DND-41 (cell line): Measurements from ENCODE around the gene NFKB1.

Source experiments
- ATAC-seq: fragments of 200-7000 bp; cut with Tn5 transposase; 3 replicates; pipeline ENCODE4 v1.9.1; 2021; ENCODE audit warnings: low read depth; ENCODE audit not compliant: insufficient read depth
- DNase-seq: peaks from one replicate; pipeline ENCODE4 v3.0.0-alpha.2; 2020
- H2AFZ ChIP-seq: 2 replicates; pipeline ENCODE4 v1.6.0; 2012; ENCODE audit warnings: low read depth, low read length
- H3K27ac ChIP-seq: 2 replicates; pipeline ENCODE4 v1.5.1; 2012; ENCODE audit warnings: low read length, inconsistent platforms
- H3K27me3 ChIP-seq: fragments of 200-600 bp; sonication (generic); 2 replicates; pipeline ENCODE4 v1.6.0; 2012; ENCODE audit warnings: low read length, mild to moderate bottlenecking, inconsistent platforms; ENCODE audit not compliant: insufficient read depth, poor library complexity
- H3K36me3 ChIP-seq: 2 replicates; pipeline ENCODE4 v1.5.1; 2012; ENCODE audit warnings: low read length, inconsistent platforms; ENCODE audit not compliant: insufficient read depth
- H3K4me1 ChIP-seq: 2 replicates; pipeline ENCODE4 v1.5.1; 2012; ENCODE audit warnings: mild to moderate bottlenecking, low read length; ENCODE audit not compliant: insufficient read depth
- H3K4me2 ChIP-seq: 2 replicates; pipeline ENCODE4 v1.6.0; 2012; ENCODE audit warnings: mild to moderate bottlenecking, moderate library complexity, low read length, inconsistent platforms; ENCODE audit not compliant: insufficient read depth
- H3K4me3 ChIP-seq, 2 experiments: fragments of 200-600 bp in 1 of 2; shearing (Covaris generic) in 1 of 2; 2 replicates each; pipeline ENCODE4 v1.5.1; 2012 to 2016; ENCODE audit warnings: inconsistent platforms in 2 of 2, low read length in 2 of 2, mild to moderate bottlenecking in 2 of 2, low read depth in 1 of 2, moderate library complexity in 1 of 2
- H3K79me2 ChIP-seq: 2 replicates; pipeline ENCODE4 v1.6.0; 2012; ENCODE audit warnings: low read length, inconsistent platforms; ENCODE audit not compliant: insufficient read depth
- H3K9ac ChIP-seq: 2 replicates; pipeline ENCODE4 v1.6.0; 2012; ENCODE audit warnings: low read depth, mild to moderate bottlenecking, inconsistent platforms, low read length, moderate library complexity
- H3K9me3 ChIP-seq: 2 replicates; pipeline ENCODE4 v1.5.1; 2012; ENCODE audit warnings: low read length, moderate library complexity, mild to moderate bottlenecking, inconsistent platforms; ENCODE audit not compliant: insufficient read depth, severe bottlenecking
- H4K20me1 ChIP-seq: 2 replicates; pipeline ENCODE4 v1.6.0; 2012; ENCODE audit warnings: low read length; ENCODE audit not compliant: insufficient read depth
- EZH2 ChIP-seq: IDR thresholded peaks from 3 replicates; pipeline ENCODE4 v1.6.1; 2012; ENCODE audit warnings: borderline replicate concordance, low read depth, mild to moderate bottlenecking, moderate library complexity, low read length, inconsistent platforms; ENCODE audit not compliant: severe bottlenecking
- TF ChIP-seq, protein P1 (sequence below): IDR thresholded peaks from 2 replicates; pipeline ENCODE4 v1.5.1; 2012; ENCODE audit warnings: borderline replicate concordance, low read length, moderate library complexity, mild to moderate bottlenecking; ENCODE audit not compliant: poor library complexity, severe bottlenecking; ENCODE audit errors: extremely low read depth

The NFKB1 gene

DNA sequence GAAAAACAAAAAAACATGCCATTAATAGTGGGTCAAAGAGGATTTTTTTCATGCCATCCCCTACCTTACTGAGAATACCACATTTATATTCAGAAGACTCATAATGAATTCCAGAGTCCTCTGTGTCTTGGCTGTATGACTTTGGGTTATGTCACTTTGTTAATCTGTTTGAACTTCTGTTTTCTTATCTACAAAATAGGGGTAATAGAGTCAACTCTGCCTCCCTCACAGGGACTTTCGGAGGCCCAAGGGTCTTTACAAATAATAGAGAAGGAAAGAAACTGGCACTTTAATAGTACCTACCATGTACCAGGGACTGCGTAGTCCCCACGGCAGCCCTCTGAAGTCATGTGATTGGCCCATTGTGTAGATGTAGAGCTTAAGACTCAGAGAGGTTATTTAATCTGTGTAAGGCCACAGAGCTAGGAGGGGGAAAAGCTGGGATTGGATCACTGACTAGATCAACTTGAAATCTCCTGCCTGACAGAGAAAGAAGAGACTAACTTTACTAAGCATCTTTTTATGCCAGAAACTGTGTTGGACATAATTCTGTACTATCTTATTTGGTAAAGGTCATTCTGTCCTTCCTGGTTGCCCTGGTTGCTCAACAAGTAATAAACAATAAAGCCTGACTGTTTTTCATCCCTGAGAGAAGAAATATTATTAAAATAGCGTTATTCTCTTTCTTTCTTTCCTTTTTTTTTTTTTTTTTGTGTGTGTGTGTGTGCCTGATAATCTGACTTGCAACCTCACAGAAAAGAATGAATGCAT, 59.6 kb downstream of the NFKB1 start:
- Histone ChIP-seq H3K27ac (no peak overlapping the region), H3K4me1 (no peaks in the 10 kb centered on the region), H3K4me2 (no peak overlapping the region), H4K20me1 (0 out of 2 replicates have a peak, but pooled peaks cover 2% of the 10 kb centered on the region), H3K9ac (no peak overlapping the region), H2AFZ (no peak overlapping the region), H3K9me3 (no peaks in the 10 kb centered on the region), H3K4me3 (no peak overlapping the region), H3K79me2 (no peaks in the 10 kb centered on the region), H3K36me3 (no peaks in the 10 kb centered on the region), H3K27me3 (no peaks in the 10 kb centered on the region)
- DNase-seq (no peak), ATAC-seq (no peak)
- TF ChIP-seq, protein P1, sequence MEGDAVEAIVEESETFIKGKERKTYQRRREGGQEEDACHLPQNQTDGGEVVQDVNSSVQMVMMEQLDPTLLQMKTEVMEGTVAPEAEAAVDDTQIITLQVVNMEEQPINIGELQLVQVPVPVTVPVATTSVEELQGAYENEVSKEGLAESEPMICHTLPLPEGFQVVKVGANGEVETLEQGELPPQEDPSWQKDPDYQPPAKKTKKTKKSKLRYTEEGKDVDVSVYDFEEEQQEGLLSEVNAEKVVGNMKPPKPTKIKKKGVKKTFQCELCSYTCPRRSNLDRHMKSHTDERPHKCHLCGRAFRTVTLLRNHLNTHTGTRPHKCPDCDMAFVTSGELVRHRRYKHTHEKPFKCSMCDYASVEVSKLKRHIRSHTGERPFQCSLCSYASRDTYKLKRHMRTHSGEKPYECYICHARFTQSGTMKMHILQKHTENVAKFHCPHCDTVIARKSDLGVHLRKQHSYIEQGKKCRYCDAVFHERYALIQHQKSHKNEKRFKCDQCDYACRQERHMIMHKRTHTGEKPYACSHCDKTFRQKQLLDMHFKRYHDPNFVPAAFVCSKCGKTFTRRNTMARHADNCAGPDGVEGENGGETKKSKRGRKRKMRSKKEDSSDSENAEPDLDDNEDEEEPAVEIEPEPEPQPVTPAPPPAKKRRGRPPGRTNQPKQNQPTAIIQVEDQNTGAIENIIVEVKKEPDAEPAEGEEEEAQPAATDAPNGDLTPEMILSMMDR, result no peak
- no peak for TF ChIP-seq EZH2

DNA sequence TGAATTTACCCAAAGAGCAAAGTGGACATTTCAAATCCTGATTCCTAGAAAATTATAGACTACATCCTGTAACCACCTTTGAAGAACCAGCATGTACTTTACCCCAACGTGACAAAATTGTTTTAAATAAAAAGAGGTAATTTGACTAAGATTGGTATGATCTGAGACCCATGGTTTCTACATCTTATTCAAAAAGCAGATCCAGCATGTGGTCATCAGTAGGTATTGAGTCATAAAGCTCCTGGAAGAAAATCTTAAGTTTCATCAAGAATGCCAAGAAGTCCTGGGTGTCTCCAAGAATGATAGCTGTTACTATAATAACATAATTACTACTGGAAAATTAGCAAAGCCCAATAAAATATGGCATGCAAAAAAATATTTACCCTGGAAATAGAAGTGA, 61.8 kb downstream of the NFKB1 start:
- Histone ChIP-seq H3K27me3 (no peaks in the 10 kb centered on the region), H3K9ac (no peak overlapping the region), H3K9me3 (no peaks in the 10 kb centered on the region), H4K20me1 (0 out of 2 replicates have a peak, but pooled peaks cover 2% of the 10 kb centered on the region), H3K4me2 (no peak overlapping the region), H2AFZ (no peak overlapping the region), H3K27ac (no peak overlapping the region), H3K79me2 (no peaks in the 10 kb centered on the region), H3K4me3 (no peak overlapping the region), H3K36me3 (0 out of 2 replicates have a peak, but pooled peaks cover 3% of the 10 kb centered on the region), H3K4me1 (no peaks in the 10 kb centered on the region)
- no peak for DNase-seq
- ATAC-seq, result no peak
- TF ChIP-seq EZH2, result no peak
- TF ChIP-seq, protein P1, result no peak

DNA sequence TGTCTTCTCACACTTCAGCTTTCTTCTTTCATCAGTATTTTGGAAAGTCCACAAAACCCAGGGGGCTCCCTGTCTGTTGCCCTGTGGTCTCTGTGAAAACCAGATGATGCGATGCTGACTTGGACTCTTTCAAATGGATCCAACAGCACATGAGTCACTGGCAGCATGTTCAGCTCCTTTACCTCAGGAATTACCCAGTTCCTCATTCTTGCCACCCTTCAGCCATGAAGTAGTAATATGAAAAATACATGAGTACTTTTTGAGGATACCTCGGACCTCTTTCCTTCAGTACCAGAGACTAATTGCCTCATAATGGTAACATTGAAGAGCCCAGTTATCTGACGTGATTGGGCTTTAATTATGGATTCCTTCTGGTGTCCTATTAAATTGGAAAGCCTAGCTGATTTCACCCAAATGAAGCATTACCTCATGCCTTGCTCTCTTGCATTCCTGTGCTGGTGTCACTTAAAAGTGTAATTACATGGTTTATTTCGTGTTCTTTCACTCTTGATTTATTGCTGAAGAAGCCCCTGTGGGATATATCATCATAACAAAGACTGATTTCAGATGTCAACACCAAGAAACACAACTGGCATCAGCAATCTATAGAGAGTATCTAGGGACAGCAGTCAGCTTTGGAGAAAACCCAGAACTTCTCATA, 63.4 kb downstream of the NFKB1 start:
- Histone ChIP-seq H3K4me2 (no peak overlapping the region), H3K4me1 (no peaks in the 10 kb centered on the region), H3K79me2 (no peaks in the 10 kb centered on the region), H3K9me3 (no peaks in the 10 kb centered on the region), H3K9ac (no peak overlapping the region), H4K20me1 (0 out of 2 replicates have a peak, but pooled peaks cover 1% of the 10 kb centered on the region), H3K27me3 (no peaks in the 10 kb centered on the region), H3K4me3 (no peak overlapping the region), H3K36me3 (0 out of 2 replicates have a peak, but pooled peaks cover 3% of the 10 kb centered on the region), H2AFZ (no peak overlapping the region), H3K27ac (no peak overlapping the region)
- no peak for ATAC-seq
- no peak for DNase-seq
- TF ChIP-seq, protein P1, result no peak
- TF ChIP-seq EZH2, result no peak
